Tibial artery (tissue), 4 donors: ENCODE data around the gene TMC3.

Experiments used
- DNase-seq, 2 donors: peaks; one replicate each; pipeline ENCODE4 v3.0.0-alpha.2; 2019
- H3K27ac ChIP-seq, 2 donors: fragments of 200-600 bp; sonication (generic) in 1 of 2; 1 replicate in 1 of 2; 2 replicates in 1 of 2; pipeline ENCODE4 v1.5.1; 2018 to 2019; ENCODE audit warnings: mild to moderate bottlenecking in 1 of 2
- H3K27me3 ChIP-seq, 2 donors: fragments of 200-600 bp; sonication (generic) in 1 of 2; one replicate each; pipeline versions ENCODE4 v1.5.1 to v1.6.0; 2016 to 2019
- H3K36me3 ChIP-seq, 3 donors: fragments of 200-600 bp; sonication (generic) in 2 of 3; one replicate each; pipeline ENCODE4 v1.5.1; 2016 to 2019; ENCODE audit warnings: mild to moderate bottlenecking in 2 of 3
- H3K4me1 ChIP-seq, 4 donors: fragments of 200-600 bp; sonication (generic) in 2 of 4; 1 replicate in 3 of 4; 2 replicates in 1 of 4; pipeline ENCODE4 v1.5.1; 2016 to 2019
- H3K4me3 ChIP-seq, 2 donors: fragments of 200-600 bp; sonication (generic) in 1 of 2; 1 replicate in 1 of 2; 2 replicates in 1 of 2; pipeline ENCODE4 v1.5.1; 2018 to 2019; ENCODE audit warnings: mild to moderate bottlenecking in 2 of 2
- H3K9me3 ChIP-seq, 3 donors: fragments of 200-600 bp; sonication (generic) in 1 of 3; one replicate each; pipeline ENCODE4 v1.5.1; 2016 to 2019
- CTCF ChIP-seq, 2 experiments: fragments of 200-600 bp in 1 of 2; fragments of 450-650 bp in 1 of 2; IDR thresholded peaks; one replicate each; pipeline ENCODE4 v1.5.1; 2017 to 2019; ENCODE audit warnings: antibody characterized with exemption in 2 of 2, mild to moderate bottlenecking in 1 of 2, moderate library complexity in 1 of 2
- intact Hi-C: fragments of 100-400 bp; cut with DNase I; formaldehyde crosslinking; loops from one replicate; pipeline ENCODE4 v1.15.0; 2023; ENCODE audit warnings: low total_unique reads

TMC3 gene

GRCh38 chr15:81294516-81294880 lies 79.5 kb downstream of the TMC3 start:
- no peak for TF ChIP-seq CTCF (IDR thresholded peaks at IDR 0.05)
- Histone ChIP-seq H3K9me3 (no peaks in the 10 kb centered on the region), H3K27me3 (no peaks in the 10 kb centered on the region), H3K4me1 (peaks cover 0 to 13% (median 1%) of the 10 kb centered on the region in 4 donors), H3K4me3 (no peak overlapping the region), H3K27ac (no peak overlapping the region), H3K36me3 (peaks cover 0 to 16% (median 13%) of the 10 kb centered on the region in 3 donors)
- intact Hi-C loops, result no loop called here
- peak in 1 of 2 donors; percentile 55 for DNase-seq

GRCh38 chr15:81293728-81294515 lies 80.1 kb downstream of the TMC3 start:
- no peaks in the 10 kb centered on the region for H3K27me3 ChIP-seq
- no peaks in the 10 kb centered on the region for H3K9me3 ChIP-seq
- intact Hi-C loops, result no loop called here
- peak in 1 of 2 donors; percentile 58 for DNase-seq
- no peak overlapping the region for H3K4me3 ChIP-seq
- no peak for TF ChIP-seq CTCF (IDR thresholded peaks at IDR 0.05)
- H3K4me1 ChIP-seq, result peaks cover 0 to 13% (median 1%) of the 10 kb centered on the region in 4 donors
- H3K27ac ChIP-seq, result no peak overlapping the region
- H3K36me3 ChIP-seq, result peaks cover 0 to 16% (median 13%) of the 10 kb centered on the region in 3 donors

- intact Hi-C loops, result no loop called here
- no peaks in the 10 kb centered on the region for H3K27me3 ChIP-seq
- H3K4me3 ChIP-seq, result no peak overlapping the region
- no peak for TF ChIP-seq CTCF (IDR thresholded peaks at IDR 0.05)
- no peaks in the 10 kb centered on the region for H3K9me3 ChIP-seq
- H3K36me3 ChIP-seq, result peaks cover 0 to 19% (median 13%) of the 10 kb centered on the region in 3 donors
- DNase-seq, result peak in 1 of 2 donors; percentile 62
- H3K4me1 ChIP-seq, result peaks cover 0 to 11% (median 1%) of the 10 kb centered on the region in 4 donors
- no peak overlapping the region for H3K27ac ChIP-seq
These were observed 81.5 kb downstream of the TMC3 start for GRCh38 chr15:81292523-81293001.

GRCh38 chr15:81291916-81292522 lies 82.0 kb downstream of the TMC3 start:
- H3K36me3 ChIP-seq, result peaks cover 0 to 19% (median 13%) of the 10 kb centered on the region in 3 donors
- H3K27me3 ChIP-seq, result no peaks in the 10 kb centered on the region

GRCh38 chr15:81289910-81290309 lies 84.1 kb downstream of the TMC3 start:
- Histone ChIP-seq H3K27me3 (no peaks in the 10 kb centered on the region), H3K9me3 (no peaks in the 10 kb centered on the region), H3K36me3 (peaks cover 0 to 30% (median 13%) of the 10 kb centered on the region in 3 donors), H3K4me3 (no peak overlapping the region), H3K27ac (no peak overlapping the region), H3K4me1 (no peaks in the 10 kb centered on the region)
- intact Hi-C loops, result no loop called here
- no peak for TF ChIP-seq CTCF (IDR thresholded peaks at IDR 0.05)
- DNase-seq, result no peak

More at GRCh38 chr15:81291916-81292522, 82.0 kb downstream of the TMC3 start:
- intact Hi-C loops, result no loop called here
- Histone ChIP-seq H3K9me3 (no peaks in the 10 kb centered on the region), H3K4me1 (peaks cover 0 to 6% (median under 1%) of the 10 kb centered on the region in 4 donors), H3K27ac (no peak overlapping the region), H3K4me3 (no peak overlapping the region)
- TF ChIP-seq CTCF (IDR thresholded peaks at IDR 0.05), result no peak
- DNase-seq, result peak in 1 of 2 donors; percentile 41
